GM21737 (cell line): ENCODE results near the gene SLC37A4.
"Not testable (repeated sequence)": the region's sequence is repeated elsewhere in the genome, so short reads cannot be mapped to it uniquely, and the experiment has no call there.

Experiments
- ATAC-seq: cut with Tn5 transposase; IDR thresholded peaks from one replicate; pipeline ENCODE4 v1.9.1; 2021; ENCODE audit warnings: mild to moderate bottlenecking, moderate library complexity; ENCODE audit not compliant: unreplicated experiment

The SLC37A4 gene

DNA sequence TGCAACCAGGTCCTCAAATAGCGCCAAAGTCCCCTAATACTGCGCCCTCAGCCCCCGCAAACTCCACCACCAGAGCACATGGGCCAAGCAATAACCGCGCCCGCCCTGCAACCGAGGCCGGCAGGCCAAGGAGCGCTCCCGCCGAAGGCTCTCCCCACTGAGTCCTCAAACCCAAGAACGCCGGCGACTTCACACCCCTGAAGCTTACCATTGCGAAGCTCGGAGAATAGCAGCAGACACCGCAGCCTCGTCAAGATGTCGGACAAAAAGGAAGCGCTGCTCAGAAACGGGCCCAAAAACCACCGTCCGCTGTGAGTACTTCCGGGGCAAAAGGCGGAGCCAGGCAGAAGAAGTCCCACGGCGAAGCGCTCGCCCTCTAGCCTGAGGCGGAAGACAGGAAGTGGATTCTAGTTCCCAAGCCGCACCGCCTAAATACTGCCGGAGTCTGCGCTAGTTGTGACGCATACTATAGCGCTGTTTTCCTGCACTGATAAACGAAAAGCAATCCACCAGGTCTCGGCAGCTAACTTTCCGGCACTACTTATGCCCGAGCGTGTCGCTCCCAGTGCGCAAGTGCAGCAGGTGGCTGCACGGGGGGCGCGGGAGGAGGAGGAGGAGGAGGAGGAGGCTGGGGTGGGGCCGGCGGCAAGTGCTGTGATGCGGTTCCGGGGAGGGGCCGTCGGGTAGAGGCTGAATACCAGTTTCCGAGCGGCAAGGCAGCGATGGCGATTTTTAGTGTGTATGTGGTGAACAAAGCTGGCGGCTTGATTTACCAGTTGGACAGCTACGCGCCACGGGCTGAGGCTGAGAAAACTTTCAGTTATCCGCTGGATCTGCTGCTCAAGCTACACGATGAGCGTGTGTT lies 12.4 kb downstream of the SLC37A4 start, which contains the start of the genes RPS25 and TRAPPC4:
Gene RPS25 (minus strand): TSS at position 270 of the 865 bp plus-strand sequence. CDS start 59 bp downstream, at position 211.
Gene TRAPPC4 (plus strand): TSS at position 693 of the 865 bp plus-strand sequence. CDS start 30 bp downstream, at position 723.
- peak; percentile 83 for ATAC-seq

DNA sequence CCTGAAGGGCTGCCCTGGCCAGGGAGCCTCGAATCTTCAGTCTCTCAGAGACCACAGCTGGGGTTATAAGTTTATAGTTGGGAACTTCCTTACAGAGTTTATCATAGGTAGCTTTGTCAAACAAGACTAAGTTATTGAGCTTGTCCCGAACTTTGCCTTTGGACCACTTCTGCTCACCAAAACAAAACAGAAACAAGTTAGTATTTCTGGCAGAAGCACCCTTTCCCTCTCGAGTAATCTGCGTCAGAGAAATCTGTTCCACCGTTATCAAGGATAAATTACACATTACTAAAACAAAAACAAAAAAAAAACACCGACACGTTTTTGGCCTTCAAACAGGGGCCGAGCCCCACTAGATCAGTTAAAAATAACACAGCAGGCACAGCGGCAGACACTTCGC lies 13.3 kb downstream of the SLC37A4 start:
- not testable (repeated sequence) for ATAC-seq

DNA sequence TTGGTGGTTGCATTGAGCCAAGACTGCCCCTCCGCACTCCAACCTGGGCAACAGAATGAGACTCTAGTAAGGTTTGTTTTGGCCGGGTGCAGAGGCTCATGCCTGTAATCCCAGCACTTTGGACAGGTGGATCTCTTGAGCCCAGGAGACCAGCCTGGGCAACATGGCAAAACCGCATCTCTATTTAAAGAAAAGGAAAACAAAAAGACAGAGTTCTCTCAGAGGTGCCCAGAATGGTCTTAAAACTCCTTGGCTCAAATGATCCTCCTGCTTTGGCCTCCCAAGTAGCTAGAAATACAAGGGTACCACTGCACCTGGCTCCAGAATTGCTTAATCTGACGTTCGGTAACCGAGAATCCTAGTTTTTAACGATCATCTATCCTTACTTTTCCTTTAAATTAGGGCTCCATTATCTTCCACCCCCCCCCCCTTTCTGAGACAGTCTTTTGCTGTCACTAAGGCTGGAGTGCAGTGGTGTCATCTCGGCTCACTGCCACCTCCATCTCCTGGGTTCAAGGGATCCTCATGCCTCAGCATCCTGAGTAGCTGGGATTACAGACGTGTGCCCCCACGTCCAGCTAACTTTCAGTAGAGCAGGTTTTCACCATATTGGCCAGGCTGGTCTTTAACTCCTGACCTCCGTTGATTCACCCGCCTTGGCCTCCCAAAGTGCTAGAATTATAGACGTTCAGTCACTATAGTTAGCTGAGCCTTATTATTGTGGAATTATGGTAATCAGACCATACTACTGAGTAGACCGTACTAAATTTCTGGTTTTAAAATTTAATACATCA lies 14.3 kb downstream of the SLC37A4 start:
- ATAC-seq, result no peak

DNA sequence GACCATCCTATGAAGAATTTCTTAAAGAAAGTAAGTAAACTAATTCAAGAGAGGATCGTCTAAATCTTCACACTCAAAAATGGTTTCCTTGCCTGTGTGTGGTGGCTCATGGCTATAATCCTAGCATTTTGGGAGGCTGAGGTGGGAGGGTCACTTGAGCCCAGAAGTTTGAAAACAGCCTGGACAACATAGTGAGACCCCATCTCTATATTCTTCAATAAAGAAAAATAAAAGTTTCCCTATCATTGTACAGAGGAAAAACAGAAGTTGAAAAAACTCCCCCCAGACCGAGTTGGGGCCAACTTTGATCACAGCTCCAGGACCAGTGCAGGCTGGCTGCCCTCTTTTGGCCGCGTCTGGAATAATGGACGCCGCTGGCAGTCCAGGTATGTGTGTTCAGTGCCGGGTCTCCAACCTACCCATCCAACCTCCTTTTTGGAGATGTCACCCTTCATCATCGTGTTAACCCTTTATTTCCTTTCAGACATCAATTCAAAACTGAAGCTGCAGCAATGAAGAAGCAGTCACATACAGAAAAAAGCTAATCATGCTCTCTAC lies 15.5 kb downstream of the SLC37A4 start:
- ATAC-seq, result no peak

DNA sequence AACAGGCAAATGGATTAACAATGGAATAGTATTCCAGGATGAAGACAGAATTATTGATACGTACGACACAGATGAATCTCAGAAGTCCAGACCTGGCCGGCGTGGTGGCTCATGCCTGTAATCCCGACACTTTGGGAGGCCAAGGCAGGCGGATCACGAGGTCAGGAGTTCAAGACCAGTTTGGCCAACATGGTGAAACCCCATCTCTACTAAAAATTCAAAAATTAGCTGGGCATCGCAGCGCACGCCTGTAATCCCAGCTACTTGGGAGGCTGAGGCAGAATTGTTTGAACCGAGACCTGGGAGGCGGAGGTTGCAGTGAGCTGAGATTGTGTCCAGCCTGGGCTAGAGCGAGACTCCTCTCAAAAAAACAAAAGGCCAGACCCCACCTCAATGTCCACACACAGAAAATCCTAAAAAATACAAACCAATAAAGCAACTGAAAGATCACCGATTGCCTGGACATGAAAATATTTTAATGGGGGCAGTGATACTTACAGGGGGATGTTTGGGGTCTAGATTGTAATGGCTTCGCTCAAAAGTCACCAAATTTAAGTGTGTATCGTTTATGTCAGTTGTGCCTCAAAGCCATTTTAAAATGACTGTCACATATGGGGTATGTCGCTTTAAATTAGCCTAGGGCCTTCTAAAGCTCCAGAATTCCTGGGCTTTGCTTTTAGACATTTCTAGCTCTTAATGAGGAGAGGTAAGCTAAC lies 16.3 kb downstream of the SLC37A4 start:
- ATAC-seq, result no peak

DNA sequence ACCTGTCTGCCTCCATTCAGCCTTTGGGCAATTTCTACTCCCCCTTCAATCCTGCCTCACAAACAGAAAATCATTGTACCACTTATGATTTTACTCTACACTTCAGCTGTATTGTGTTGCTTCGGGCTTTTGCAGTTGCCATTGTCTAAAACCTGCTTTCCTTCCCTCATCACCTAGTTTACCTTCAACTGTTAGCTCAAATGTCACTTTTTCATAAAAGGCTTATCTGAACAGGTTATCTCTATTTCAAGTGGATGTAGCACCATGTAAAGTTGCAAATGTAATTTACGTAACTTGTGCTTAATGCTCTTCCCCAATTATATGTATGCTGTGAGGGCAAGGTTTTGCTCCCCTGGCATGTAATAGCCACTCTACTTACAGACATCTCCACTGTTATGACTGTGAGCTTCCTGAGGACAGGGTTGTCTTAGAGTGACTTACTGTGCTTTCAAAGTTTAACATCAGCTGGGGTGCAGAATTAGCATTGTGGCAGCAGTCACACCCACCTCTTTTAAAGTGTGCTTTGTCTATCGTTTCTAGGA lies 18.0 kb downstream of the SLC37A4 start:
- ATAC-seq, result no peak

DNA sequence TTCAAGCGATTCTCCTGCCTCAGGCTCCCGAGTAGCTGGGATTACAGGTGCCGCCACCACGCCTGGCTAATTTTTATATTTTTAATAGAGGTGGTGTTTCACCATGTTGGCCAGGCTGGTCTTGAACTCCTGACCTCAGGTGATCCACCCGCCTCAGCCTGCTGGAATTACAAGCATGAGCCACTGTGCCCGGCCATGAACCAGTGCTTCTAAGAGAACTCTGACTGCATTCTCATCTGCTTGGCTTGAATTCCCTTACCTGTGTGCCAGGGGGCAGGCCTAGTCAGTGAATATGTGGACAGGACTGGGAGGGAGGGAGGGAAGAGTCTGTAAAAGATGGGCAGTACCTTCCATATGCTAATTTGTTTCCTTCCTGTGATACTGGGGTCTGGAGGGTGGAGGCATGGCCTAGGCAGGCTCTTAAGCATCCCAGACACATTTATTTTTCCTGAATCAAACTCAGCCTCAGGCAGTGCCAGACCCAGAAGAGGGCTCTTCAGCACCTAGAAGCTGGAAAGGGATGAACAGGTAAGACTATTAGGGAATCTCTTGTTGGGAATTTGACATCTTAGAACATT lies 19.1 kb downstream of the SLC37A4 start:
- no peak for ATAC-seq

DNA sequence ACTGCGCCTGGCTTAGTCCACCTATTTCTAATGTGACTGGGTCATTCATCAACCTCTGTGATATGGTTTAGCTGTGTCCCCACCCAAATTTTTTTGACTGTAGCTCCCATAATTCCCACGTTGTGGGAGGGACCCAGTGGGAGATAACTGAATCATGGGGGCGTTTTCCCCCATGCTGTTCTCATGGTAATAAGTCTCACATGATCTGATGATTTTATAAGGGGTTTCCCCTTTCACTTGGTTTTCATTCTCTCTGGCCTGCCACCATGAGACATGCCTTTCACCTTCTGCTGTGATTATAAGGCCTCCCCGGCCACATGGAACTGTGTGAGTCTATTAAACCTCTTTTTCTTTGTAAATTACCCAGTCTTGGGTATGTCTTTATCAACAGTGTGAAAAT lies 24.0 kb downstream of the SLC37A4 start:
- ATAC-seq, result no peak

DNA sequence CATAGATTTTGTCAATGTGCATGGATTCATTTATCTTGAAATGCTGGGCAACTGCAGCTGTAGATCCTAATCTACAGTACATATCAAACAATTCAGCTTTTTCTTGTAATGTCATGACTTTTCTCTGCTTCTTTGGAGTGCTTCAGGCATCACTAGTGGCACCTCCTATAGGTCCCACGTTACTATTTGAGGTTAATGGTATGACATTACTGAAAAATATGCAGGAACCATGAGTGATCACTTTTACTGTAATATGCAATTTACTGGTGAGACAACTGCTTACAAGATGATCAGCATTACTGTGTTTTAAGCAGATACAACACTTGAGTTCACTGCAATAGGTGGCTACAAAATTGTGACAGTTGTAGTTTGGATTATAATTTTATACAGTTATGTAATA lies 29.8 kb downstream of the SLC37A4 start:
- ATAC-seq, result no peak

DNA sequence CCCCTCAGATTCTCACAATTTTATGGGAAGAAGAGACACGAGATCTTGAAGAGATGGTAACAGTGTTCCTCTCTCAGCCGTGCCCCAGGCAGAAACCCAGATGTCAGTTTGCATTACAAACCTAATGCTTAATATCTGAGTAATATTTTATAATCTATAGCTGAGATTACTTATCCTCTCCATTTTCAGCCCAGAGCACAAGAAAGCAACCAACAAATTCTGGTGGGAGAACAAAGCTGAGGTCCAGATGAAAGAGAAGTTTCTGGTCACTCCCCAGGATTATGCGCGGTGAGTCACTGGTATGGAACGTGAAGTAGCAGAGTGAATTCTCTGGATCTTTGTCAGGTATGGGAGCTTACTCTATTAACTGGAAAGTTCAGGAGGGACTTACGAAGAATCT lies 31.9 kb downstream of the SLC37A4 start:
- no peak for ATAC-seq

DNA sequence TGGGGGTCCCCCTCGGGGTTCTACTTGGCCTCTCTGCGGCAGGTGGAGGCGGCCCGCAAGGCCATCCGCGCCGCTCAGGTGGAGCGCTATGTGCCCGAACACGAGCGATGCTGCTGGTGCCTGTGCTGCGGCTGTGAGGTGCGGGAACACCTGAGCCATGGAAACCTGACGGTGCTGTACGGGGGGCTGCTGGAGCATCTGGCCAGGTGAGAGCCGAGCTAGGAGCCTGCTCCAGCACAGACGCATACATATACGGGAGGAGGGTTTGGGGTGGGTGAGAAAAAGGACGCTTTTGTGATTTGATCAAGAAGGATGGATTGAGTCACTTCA lies 32.3 kb downstream of the SLC37A4 start:
- ATAC-seq, result no peak

DNA sequence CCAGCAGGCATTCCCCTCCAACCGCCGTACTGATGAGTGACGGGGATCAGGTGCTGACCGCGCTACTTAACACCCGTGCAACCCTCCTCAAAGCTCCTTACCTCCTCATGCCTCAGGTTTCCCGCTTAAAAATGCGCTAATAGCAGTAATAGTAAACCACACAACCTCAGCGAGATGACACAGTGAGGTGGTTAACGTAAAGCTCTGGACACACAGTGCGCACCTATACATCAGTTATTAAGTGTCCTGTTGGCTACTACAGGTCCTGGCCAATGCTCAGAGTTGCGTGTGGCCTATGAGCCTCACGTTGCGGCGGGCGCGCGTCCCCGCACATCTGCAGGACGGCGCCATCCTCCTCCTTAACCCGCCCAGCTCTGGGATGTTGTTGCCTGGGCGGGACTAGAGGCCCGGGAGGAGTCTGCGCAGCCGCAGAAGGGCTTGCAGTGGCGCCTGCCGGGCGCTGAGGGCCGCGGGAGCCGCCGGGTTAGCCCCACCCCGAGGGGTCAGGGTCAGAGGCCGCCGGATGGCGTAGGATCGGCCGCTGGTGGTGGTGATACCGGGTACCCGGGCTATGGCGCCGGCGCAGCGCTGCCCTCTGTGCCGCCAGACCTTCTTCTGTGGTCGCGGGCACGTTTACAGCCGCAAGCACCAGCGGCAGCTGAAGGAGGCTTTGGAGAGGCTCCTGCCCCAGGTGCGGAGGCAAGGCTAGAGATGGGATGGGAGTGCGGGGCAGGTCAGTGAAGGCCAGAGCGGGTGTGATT lies 32.9 kb downstream of the SLC37A4 start, which contains the start of gene CENATAC:
Gene CENATAC (plus strand): TSS at position 512 of the 761 bp plus-strand sequence. CDS start 60 bp downstream, at position 572.
- ATAC-seq, result peak; percentile 92

DNA sequence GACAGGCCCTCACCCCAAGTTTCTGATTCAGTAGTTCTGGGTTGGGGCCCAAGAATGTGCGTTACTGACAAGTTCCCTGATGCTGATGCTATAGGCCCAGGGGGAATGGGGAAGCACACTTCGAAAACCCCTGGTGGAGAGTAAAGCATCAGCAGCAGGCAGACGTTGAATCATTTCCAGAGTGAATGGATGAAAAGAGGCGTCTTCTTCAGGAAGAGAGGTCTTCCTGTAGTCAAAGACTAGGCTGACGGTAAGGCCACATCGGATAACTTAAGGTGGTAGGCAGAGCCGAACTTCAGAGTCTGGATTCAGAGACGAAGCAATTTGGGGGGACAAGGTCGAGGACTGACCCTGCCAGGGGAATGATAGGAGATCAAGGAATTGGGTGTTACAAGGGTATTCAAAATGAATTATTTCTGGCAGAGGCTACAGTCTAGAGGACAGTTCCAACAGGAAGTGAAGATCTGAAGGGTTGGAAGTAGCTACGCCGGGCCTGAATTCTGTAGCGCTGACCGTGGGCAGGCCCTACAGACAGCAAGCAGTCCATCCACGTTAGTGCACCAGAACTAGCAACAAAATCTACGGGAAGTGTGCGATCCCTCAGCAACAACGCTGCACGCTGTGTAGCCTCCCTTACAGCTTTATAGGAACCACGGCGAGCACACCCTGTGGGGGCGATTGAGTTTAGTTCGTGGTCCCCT lies 33.6 kb downstream of the SLC37A4 start:
- ATAC-seq, result peak; percentile 24

DNA sequence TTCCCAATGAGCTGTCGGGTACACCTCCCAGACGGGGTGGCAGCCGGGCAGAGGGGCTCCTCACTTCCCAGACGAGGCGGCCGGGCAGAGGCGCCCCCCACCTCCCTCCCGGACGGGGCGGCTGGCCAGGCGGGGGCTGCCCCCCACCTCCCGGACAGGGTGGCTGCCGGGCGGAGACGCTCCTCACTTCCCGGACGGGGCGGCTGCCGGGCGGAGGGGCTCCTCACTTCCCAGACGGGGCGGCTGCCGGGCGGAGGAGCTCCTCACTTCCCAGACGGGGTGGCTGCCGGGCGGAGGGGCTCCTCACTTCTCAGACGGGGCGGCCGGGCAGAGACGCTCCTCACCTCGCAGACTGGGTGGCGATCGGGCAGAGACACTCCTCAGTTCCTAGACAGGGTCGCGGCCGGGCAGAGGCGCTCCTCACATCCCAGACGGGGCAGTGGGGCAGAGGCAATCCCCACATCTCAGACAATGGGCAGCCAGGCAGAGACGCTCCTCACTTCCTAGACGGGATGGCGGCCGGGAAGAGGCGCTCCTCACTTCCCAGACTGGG lies 39.1 kb downstream of the SLC37A4 start:
- not testable (repeated sequence) for ATAC-seq

DNA sequence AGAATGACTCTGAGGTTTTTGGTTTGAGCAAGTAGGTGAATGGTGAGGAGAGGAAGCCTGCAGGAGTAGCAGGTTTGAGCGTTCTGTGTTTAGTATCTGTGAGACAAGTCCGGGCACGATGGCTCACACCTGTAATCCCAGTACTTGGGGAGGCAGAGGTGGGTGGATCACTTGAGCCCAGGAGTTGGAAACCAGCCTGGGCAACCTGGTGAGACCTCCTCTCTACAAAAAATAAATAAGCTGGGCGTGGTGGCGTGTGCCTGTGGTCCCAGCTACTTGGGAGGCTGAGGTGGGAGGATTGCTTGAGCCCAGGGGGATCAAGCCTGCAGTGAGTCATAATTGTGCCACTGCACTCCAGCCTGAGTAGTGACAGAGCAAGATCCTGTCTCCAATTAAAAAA lies 42.4 kb downstream of the SLC37A4 start:
- no peak for ATAC-seq

DNA sequence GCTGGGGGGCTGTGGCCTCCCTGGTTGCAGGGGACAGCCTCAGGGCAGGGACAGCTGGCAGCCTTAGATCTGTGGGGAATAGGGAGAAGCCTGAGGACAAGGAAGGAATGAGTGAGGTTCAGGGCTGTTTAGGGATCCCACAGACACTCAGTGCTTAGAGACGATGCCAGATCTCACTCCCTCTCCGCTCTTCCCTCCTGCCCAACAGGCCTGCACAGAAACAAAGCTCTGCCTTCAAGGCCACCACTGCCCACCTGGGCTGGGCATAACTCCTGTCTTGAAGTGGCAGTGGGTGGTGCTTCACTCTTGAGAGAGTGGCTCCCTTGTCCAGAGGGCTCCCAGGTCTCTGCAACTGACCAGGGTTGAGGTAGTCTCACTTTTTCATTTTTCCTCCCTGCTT lies 45.9 kb downstream of the SLC37A4 start:
- ATAC-seq, result no peak

DNA sequence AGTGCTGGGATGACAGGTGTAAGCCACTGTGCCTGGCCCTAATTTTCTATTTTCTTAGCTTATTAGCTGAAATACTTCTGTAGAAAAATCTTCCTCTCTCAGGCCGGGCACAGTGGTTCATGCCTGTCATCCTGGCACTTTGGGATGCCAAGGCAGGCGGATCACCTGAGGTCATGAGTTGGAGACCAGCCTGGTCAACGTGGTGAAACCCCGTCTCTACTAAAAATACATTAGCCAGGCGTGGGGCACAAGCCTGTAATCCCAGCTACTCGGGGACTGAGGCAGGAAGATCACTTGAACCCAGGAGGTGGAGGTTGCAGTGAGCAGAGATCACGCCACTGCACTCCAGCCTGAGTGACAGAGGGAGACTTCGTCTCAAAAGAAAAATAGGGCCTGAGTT lies 46.3 kb downstream of the SLC37A4 start:
- ATAC-seq, result not testable (repeated sequence)

DNA sequence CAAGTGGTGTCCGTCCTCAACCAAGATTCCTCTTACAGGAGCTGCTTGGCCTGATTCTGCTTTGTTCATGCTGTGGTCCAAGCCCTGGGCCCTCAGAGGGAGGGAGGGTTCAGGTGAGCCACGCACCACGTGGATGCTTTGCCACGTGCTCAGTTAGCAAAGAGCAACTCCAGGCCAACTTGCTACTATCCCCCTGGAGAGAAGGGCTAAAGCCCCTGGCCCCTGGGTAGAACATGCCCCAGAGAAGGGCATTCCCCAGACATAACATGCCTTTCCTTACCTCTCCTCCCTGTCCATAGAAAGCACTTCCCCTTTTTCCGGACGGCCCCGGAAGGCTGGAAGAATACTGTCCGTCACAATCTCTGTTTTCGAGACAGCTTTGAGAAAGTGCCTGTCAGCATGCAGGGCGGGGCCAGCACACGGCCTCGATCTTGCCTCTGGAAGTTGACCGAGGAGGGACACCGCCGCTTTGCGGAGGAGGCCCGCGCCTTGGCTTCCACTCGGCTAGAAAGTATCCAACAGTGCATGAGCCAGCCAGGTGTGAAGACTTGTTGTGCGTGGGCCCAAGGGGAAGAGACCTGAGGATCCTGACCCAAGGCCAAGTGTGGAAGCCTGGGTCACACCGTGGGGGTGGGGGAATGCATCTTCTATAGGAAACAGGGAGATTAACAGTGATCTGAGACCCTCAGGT lies 50.3 kb downstream of the SLC37A4 start:
- ATAC-seq, result no peak
